GM12878 (cell line): ENCODE measurements around the gene ZNF581. TPM values are rescaled to one million over a fixed set of nuclear protein-coding genes. Genes with fewer than 3 reads are reported as not detected.

Experiments
- ATAC-seq: fragments of 200-7000 bp; cut with Tn5 transposase; 3 replicates; pipeline ENCODE4 v1.9.1; 2020; ENCODE audit warnings: mild to moderate bottlenecking, moderate library complexity
- BruUV-seq: library from RNA; stranded (reverse); fragments of 400-500 nt; replicated peaks from 2 replicates; lab custom pipeline; 2021; lab: Mats Ljungman, UMichigan
- CTCF ChIA-PET: fragments of 300-600 bp; sonication (Branson Sonifier 250); formaldehyde crosslinking; extraction: SDS; loops from one replicate; lab custom pipeline; 2021; ENCODE audit warnings: inconsistent platforms; lab: Yijun Ruan, JAX
- POLR2A ChIA-PET: fragments of 350-600 bp; formaldehyde crosslinking; extraction: SDS; loops from one replicate; lab custom pipeline; 2021; ENCODE audit warnings: inconsistent platforms; lab: Charles Lee
- RAD21 ChIA-PET: fragments of 300-600 bp; sonication (Branson Sonifier 250); formaldehyde crosslinking; loops from one replicate; lab custom pipeline; 2023; ENCODE audit warnings: antibody characterized with exemption; ENCODE audit not compliant: unreplicated experiment; lab: Charles Lee
- SMC1A ChIA-PET: fragments of 300-600 bp; sonication (Branson Sonifier 250); formaldehyde crosslinking; loops from one replicate; lab custom pipeline; 2023; ENCODE audit not compliant: unreplicated experiment, uncharacterized antibody; lab: Charles Lee
- DNase-seq: peaks from one replicate; pipeline ENCODE4 v3.0.0-alpha.2; 2011; ENCODE audit warnings: low read depth, low spot score
- FAIRE-seq: peaks from 3 replicates; lab custom pipeline; 2011; peaks lifted over from hg19 to GRCh38; lab: Jason Lieb, UNC
- H2AFZ ChIP-seq: 2 replicates; pipeline ENCODE4 v1.6.0; 2011; ENCODE audit warnings: low read depth, low read length, control low read depth; ENCODE audit not compliant: control insufficient read depth
- H3K27ac ChIP-seq: 2 replicates; pipeline ENCODE4 v1.5.1; 2011; ENCODE audit warnings: control low read depth; ENCODE audit not compliant: control insufficient read depth, insufficient read depth
- H3K27me3 ChIP-seq, 2 experiments: replicated peaks in 1 of 2; 2 replicates each; pipeline versions ENCODE4 v1.6.0 to v1.6.1; 2011; ENCODE audit warnings: low read length in 1 of 2; ENCODE audit not compliant: control insufficient read depth in 2 of 2, insufficient read depth in 2 of 2
- H3K36me3 ChIP-seq, 2 experiments: 2 replicates each; pipeline ENCODE4 v1.5.1; 2011; ENCODE audit warnings: low read length in 1 of 2; ENCODE audit not compliant: control insufficient read depth in 2 of 2, insufficient read depth in 2 of 2
- H3K4me1 ChIP-seq: 2 replicates; pipeline ENCODE4 v1.6.1; 2011; ENCODE audit warnings: mild to moderate bottlenecking, low read length, moderate library complexity, mixed read lengths; ENCODE audit not compliant: control insufficient read depth, insufficient read depth
- H3K4me2 ChIP-seq: 2 replicates; pipeline ENCODE4 v1.6.0; 2011; ENCODE audit warnings: control low read depth; ENCODE audit not compliant: control insufficient read depth, insufficient read depth
- H3K4me3 ChIP-seq: fragments of 200-600 bp; sonication (generic); 2 replicates; pipeline ENCODE4 v1.5.1; 2016
- H3K79me2 ChIP-seq: 2 replicates; pipeline ENCODE4 v1.6.0; 2011; ENCODE audit warnings: low read length; ENCODE audit not compliant: control insufficient read depth, insufficient read depth
- H3K9ac ChIP-seq: 2 replicates; pipeline ENCODE4 v1.8.0; 2011; ENCODE audit warnings: low read length, control low read depth, mixed read lengths; ENCODE audit not compliant: control insufficient read depth, insufficient read depth
- H3K9me3 ChIP-seq: replicated peaks from 3 replicates; pipeline ENCODE4 v1.5.1; 2011; ENCODE audit warnings: mild to moderate bottlenecking, low read length; ENCODE audit not compliant: control insufficient read depth, insufficient read depth
- H4K20me1 ChIP-seq: 2 replicates; pipeline ENCODE4 v1.6.0; 2011; ENCODE audit not compliant: control insufficient read depth, insufficient read depth
- BACH1 ChIP-seq: fragments of 450-650 bp; IDR thresholded peaks from 2 replicates; pipeline ENCODE4 v1.6.1; 2017; ENCODE audit warnings: mild to moderate bottlenecking, borderline replicate concordance
- BRCA1 ChIP-seq: IDR thresholded peaks from 2 replicates; pipeline ENCODE4 v1.6.1; 2011; ENCODE audit warnings: low read depth, low read length, improper control_type of control experiment
- CHD1 ChIP-seq: IDR thresholded peaks from 2 replicates; pipeline ENCODE4 v1.6.1; 2012; ENCODE audit warnings: low read depth, low read length, improper control_type of control experiment
- EP300 ChIP-seq, 2 experiments: fragments of 150-350 bp in 1 of 2; IDR thresholded peaks; 2 replicates each; pipeline ENCODE4 v1.6.1; 2011 to 2012; ENCODE audit warnings: low read depth in 2 of 2, low read length in 2 of 2, borderline replicate concordance in 1 of 2, improper control_type of control experiment in 1 of 2, inconsistent platforms in 1 of 2; ENCODE audit not compliant: control insufficient read depth in 1 of 2
- ETV6 ChIP-seq, 2 experiments: fragments of 450-650 bp in 1 of 2; IDR thresholded peaks in 1 of 2; conservative IDR thresholded peaks in 1 of 2; 2 replicates each; pipeline ENCODE4 v1.6.1; 2014; ENCODE audit warnings: antibody characterized with exemption in 1 of 2, borderline replicate concordance in 1 of 2, low read depth in 1 of 2, mild to moderate bottlenecking in 1 of 2, moderate library complexity in 1 of 2
- IRF5 ChIP-seq: fragments of 450-650 bp; IDR thresholded peaks from 2 replicates; pipeline ENCODE4 v1.6.1; 2017; ENCODE audit warnings: borderline replicate concordance
- JUNB ChIP-seq: IDR thresholded peaks from 2 replicates; pipeline ENCODE4 v1.6.1; 2016; ENCODE audit warnings: antibody characterized with exemption, mild to moderate bottlenecking
- MEF2B ChIP-seq: fragments of 450-650 bp; IDR thresholded peaks from 2 replicates; pipeline ENCODE4 v1.6.1; 2018; ENCODE audit warnings: mild to moderate bottlenecking, moderate library complexity; ENCODE audit not compliant: partially characterized antibody, poor library complexity, severe bottlenecking
- MYC ChIP-seq: IDR thresholded peaks from 2 replicates; pipeline ENCODE4 v1.6.1; 2011; ENCODE audit warnings: mild to moderate bottlenecking, low read length, moderate library complexity, inconsistent platforms; ENCODE audit not compliant: insufficient read depth, insufficient replicate concordance, insufficient read length, severe bottlenecking
- NR2C2 ChIP-seq: IDR thresholded peaks from 2 replicates; pipeline ENCODE4 v1.6.1; 2011; ENCODE audit warnings: borderline replicate concordance, low read depth; ENCODE audit not compliant: control insufficient read depth, insufficient read length
- PML ChIP-seq: IDR thresholded peaks from 2 replicates; pipeline ENCODE4 v1.6.1; 2012; ENCODE audit warnings: low read length, inconsistent platforms
- RAD51 ChIP-seq: fragments of 450-650 bp; IDR thresholded peaks from 2 replicates; pipeline ENCODE4 v1.6.1; 2016; ENCODE audit warnings: moderate library complexity, mild to moderate bottlenecking, inconsistent platforms
- RBBP5 ChIP-seq: fragments of 200-600 bp; sonication (generic); conservative IDR thresholded peaks from 2 replicates; pipeline ENCODE4 v1.6.1; 2016
- WRNIP1 ChIP-seq: IDR thresholded peaks from 2 replicates; pipeline ENCODE4 v1.6.1; 2011; ENCODE audit warnings: low read depth, low read length, improper control_type of control experiment, borderline replicate concordance
- ZNF207 ChIP-seq: fragments of 450-650 bp; IDR thresholded peaks from 2 replicates; pipeline ENCODE4 v1.6.1; 2014; ENCODE audit warnings: antibody characterized with exemption, mild to moderate bottlenecking, borderline replicate concordance
- ZNF24 ChIP-seq: fragments of 450-650 bp; IDR thresholded peaks from 2 replicates; pipeline ENCODE4 v1.6.1; 2017; ENCODE audit warnings: antibody characterized with exemption, mild to moderate bottlenecking
- WGBS: methylation state at CpG from one replicate; pipeline ENCODE4 v1.1.6; 2016; ENCODE audit warnings: low lambda C conversion rate; ENCODE audit not compliant: insufficient replicate concordance, insufficient coverage; ENCODE audit errors: missing lambda C conversion rate; 5-methylcytosine and 5-hydroxymethylcytosine counted together
- in situ Hi-C: fragments of 300-500 bp; cut with MboI; formaldehyde crosslinking; loops from 9 replicates; pipeline ENCODE4 v1.14.3; 2018; ENCODE audit warnings: mixed read lengths
- intact Hi-C: fragments of 100-400 bp; cut with micrococcal nuclease; formaldehyde crosslinking; loops from one replicate; pipeline ENCODE4 v1.14.2; 2022; ENCODE audit not compliant: unreplicated experiment
- polyA plus RNA-seq, 11 experiments: library from polyadenylated mRNA; depleted of rRNA in 4 of 11; unstranded in 6 of 11; stranded (reverse) in 5 of 11; fragments of >200 nt; fragmentation: Nextera tagmentation in 4 of 11; fragmentation: Illumina TruSeq in 1 of 11; extraction: Ambion mirVana in 4 of 11; extraction: Trizol in 1 of 11; gene quantifications; 1 replicate in 1 of 11; 2 replicates in 10 of 11; pipeline versions ENCODE4 v1.2.1 to v1.2.3, GENCODE V29; 2011 to 2016; ENCODE audit warnings: inconsistent platforms in 2 of 11, missing spikeins in 2 of 11, low read depth in 1 of 11
- total RNA-seq, 4 experiments: library from RNA; depleted of rRNA in 3 of 4; stranded (reverse); fragments of >200 nt in 3 of 4; fragmentation: Illumina TruSeq in 1 of 4; extraction: Trizol in 1 of 4; gene quantifications; 2 replicates each; pipeline versions ENCODE4 v1.2.1 to v1.2.3, GENCODE V29; 2013 to 2021

ZNF581 gene
- total and polyA plus RNA-seq, 10 of the 15 experiments (the other 5 are each of a cell fraction or from before 2014, with no cell fraction given): 4.7 to 45.4 (median 22.2) TPM

DNA sequence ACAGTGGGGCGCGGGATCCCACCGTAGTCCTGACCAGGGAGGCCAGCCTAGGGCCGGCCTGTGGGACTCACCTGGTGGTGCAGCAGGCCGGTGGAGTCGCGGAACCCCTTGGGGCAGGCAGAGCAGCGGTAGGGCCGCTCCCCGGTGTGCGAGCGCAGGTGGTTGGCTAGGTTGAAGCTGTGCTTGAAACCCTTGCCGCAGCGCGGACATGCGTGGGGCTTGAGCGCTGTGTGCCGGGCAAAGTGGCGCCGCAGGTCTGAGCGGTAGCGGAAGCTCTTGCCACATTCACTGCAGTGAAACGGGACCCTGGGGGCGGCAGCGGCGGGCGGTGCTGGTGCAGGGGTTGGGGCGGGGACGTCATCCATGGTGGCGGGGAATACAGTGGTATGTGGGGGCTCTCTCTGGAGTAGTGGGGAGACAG, 45.9 kb upstream of the ZNF581 start:
- Histone ChIP-seq H3K4me3 (no peak overlapping the region), H3K4me1 (peaks cover 6% of the 10 kb centered on the region; the same call in 1 of the 2 replicates), H3K79me2 (peaks cover 10% of the 10 kb centered on the region), H3K4me2 (no peak overlapping the region), H3K9ac (no peak overlapping the region), H3K27ac (no peak overlapping the region), H2AFZ (no peak overlapping the region), H3K36me3 (peaks cover 0 to 8% of the 10 kb centered on the region in 2 experiments; a peak in 1 of 4 replicates), H3K27me3 (no peaks in the 10 kb centered on the region), H3K9me3 (peaks cover 2% of the 10 kb centered on the region; the same call in 2 of the 3 replicates), H4K20me1 (no peaks in the 10 kb centered on the region)
- 98% methylated on average over 30 of the region's 30 CpGs for WGBS
- DNase-seq (no peak), ATAC-seq (no peak), FAIRE-seq (no peak)
- SMC1A ChIA-PET: no interaction called here
- RAD21 ChIA-PET: interaction anchor here (2.6 kb wide), 1 partner anchor 121 kb away, joined by 11 read pairs; the partner anchor contains the start of gene ZNF628
- in situ Hi-C loops: no loop called here
- CTCF ChIA-PET: interaction anchor here (2.4 kb wide), 1 partner anchor 29 kb away, joined by 9 read pairs; no protein-coding TSS in a partner anchor
- intact Hi-C loops: no loop called here
- BruUV-seq: no TSS peak
- POLR2A ChIA-PET: interaction anchor here (0.7 kb wide), 1 partner anchor 66 kb away, joined by 3 read pairs; no protein-coding TSS in a partner anchor
- TF ChIP-seq CHD1: no peak
- no peak for TF ChIP-seq MEF2B
- TF ChIP-seq BACH1: no peak
- no peak for TF ChIP-seq MYC

DNA sequence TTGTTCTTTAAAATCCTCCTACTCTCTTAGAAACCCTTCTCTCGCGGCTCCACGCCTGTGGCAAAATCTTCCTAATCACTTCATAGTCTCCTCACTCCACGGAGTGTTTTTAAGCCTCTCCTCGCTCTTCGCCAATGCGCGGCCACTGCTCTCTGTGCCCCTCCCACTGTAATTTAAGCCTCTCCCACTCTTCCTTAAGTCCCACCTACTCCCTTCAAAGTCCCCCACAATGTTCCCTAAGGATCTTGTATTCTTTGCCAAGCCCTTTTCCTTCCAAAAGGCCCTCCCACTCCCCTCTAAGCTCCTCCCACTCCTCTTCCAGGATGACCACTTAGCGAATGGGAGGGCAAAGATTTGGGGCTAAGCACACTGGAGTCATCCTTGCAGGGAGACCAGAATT, 45.4 kb upstream of the ZNF581 start:
- ChIA-PET SMC1A (interaction anchor here (0.9 to 2.3 kb wide), 3 partner anchors 9 to 38 kb away, joined by 3 to 16 read pairs (median 5); no protein-coding TSS in a partner anchor), CTCF (interaction anchor here (2.3 to 2.4 kb wide), 3 partner anchors 28 to 94 kb away, joined by 8 to 11 read pairs (median 9); no protein-coding TSS in a partner anchor), RAD21 (interaction anchor here (1.9 to 2.6 kb wide), 2 partner anchors 11 to 122 kb away, joined by 8 to 11 read pairs; partner anchors contain the start of gene ZNF628), POLR2A (interaction anchor here (0.7 kb wide), 1 partner anchor 67 kb away, joined by 3 read pairs; no protein-coding TSS in a partner anchor)
- no peak for DNase-seq
- H3K4me1 ChIP-seq: peaks cover 6% of the 10 kb centered on the region; the same call in 1 of the 2 replicates
- H3K9ac ChIP-seq: no peak overlapping the region
- no peaks in the 10 kb centered on the region for H3K27me3 ChIP-seq
- H3K4me3 ChIP-seq: no peak overlapping the region
- intact Hi-C loops (no loop called here), in situ Hi-C loops (no loop called here)
- H3K36me3 ChIP-seq: peaks cover 0 to 8% of the 10 kb centered on the region in 2 experiments; a peak in 1 of 4 replicates
- peaks cover 10% of the 10 kb centered on the region for H3K79me2 ChIP-seq
- BruUV-seq: no TSS peak
- H3K4me2 ChIP-seq: no peak overlapping the region
- H3K9me3 ChIP-seq: peaks cover 2% of the 10 kb centered on the region; the same call in 2 of the 3 replicates
- H4K20me1 ChIP-seq: no peaks in the 10 kb centered on the region
- H2AFZ ChIP-seq: no peak overlapping the region
- no peak overlapping the region for H3K27ac ChIP-seq
- ATAC-seq: no peak
- over 99% methylated on average over 9 of the region's 9 CpGs for WGBS
- FAIRE-seq: no peak
- no peak for TF ChIP-seq WRNIP1
- no peak for TF ChIP-seq PML
- no peak for TF ChIP-seq RAD51
- TF ChIP-seq ZNF207: no peak
- TF ChIP-seq EP300 (IDR thresholded peaks at IDR 0.05; ENCODE audit: borderline replicate concordance in 1 of 2, control insufficient read depth in 1 of 2, low read depth in 2 of 2, low read length in 2 of 2): no peak
- no peak for TF ChIP-seq RBBP5
- no peak for TF ChIP-seq BRCA1
- no peak for TF ChIP-seq JUNB
- TF ChIP-seq MEF2B: no peak
- no peak for TF ChIP-seq ETV6 (conservative IDR thresholded peaks at IDR 0.05 in 1 of 2, IDR thresholded peaks at IDR 0.05 in 1 of 2; ENCODE audit: borderline replicate concordance in 1 of 2, low read depth in 1 of 2)
- TF ChIP-seq NR2C2: no peak
- no peak for TF ChIP-seq IRF5
- TF ChIP-seq ZNF24: no peak
